ENCODE measurements around the gene SLC35F5. TPM values are rescaled to one million over a fixed set of nuclear protein-coding genes. Genes with fewer than 3 reads are reported as not detected.

Gene SLC35F5
- total RNA-seq, 1 donor from 2014 or later = 57.5 TPM

DNA sequence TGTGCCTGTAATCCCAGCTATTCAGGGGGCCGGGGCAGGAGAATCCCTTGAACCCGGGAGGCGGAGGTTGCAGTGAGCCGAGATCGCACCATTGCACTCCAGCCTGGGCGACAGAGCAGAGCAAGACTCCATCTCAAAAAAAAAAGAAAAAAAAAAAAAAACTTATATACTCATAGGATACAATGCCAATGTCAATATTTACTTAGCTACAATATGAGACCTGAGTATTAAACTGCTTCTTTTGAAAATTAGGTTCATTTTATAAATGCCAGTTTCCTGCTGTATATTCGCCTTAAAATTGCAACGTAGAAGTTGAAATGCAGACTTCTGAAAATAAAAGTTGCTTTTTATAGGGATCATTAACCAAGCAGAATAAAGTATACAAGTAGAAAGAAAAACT lies 2.3 kb downstream of the SLC35F5 start:
- no peaks in the 10 kb centered on the region for H3K27me3 Mint-ChIP-seq (ENCODE audit: low read depth)
- peaks cover 17% of the 10 kb centered on the region for H3K36me3 Mint-ChIP-seq
- H3K27ac Mint-ChIP-seq = no peak overlapping the region
- H3K4me3 Mint-ChIP-seq = no peak overlapping the region
- TF ChIP-seq, protein P1, sequence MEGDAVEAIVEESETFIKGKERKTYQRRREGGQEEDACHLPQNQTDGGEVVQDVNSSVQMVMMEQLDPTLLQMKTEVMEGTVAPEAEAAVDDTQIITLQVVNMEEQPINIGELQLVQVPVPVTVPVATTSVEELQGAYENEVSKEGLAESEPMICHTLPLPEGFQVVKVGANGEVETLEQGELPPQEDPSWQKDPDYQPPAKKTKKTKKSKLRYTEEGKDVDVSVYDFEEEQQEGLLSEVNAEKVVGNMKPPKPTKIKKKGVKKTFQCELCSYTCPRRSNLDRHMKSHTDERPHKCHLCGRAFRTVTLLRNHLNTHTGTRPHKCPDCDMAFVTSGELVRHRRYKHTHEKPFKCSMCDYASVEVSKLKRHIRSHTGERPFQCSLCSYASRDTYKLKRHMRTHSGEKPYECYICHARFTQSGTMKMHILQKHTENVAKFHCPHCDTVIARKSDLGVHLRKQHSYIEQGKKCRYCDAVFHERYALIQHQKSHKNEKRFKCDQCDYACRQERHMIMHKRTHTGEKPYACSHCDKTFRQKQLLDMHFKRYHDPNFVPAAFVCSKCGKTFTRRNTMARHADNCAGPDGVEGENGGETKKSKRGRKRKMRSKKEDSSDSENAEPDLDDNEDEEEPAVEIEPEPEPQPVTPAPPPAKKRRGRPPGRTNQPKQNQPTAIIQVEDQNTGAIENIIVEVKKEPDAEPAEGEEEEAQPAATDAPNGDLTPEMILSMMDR (IDR thresholded peaks at IDR 0.05; ENCODE audit: unreplicated experiment) = no peak
- DNase-seq (ENCODE audit: low spot score in 2 of 2, unreplicated experiment in 2 of 2) = no peak
- no peaks in the 10 kb centered on the region for H3K9me3 Mint-ChIP-seq
- peaks cover 21% of the 10 kb centered on the region for H3K4me1 Mint-ChIP-seq

DNA sequence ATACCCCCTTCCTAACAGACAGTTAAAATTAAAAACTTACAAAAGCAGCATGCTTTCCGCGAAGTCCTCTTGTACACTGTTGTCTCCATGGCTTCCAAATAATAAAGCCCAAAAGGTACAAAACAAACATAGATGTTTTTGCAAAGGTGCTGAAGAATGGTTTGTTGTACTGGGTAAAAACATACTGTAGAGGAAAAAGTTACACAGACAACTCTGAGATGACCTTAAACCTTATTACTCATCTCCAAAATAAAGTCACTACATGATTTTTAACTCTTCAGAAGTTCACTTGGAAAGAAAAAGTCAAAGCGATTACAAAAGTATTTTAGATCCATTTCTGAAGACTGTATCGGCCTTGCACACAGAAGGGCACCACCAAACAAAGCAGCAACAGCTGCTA lies 6.1 kb downstream of the SLC35F5 start:
- no peak overlapping the region for H3K4me3 Mint-ChIP-seq
- TF ChIP-seq, protein P1 (IDR thresholded peaks at IDR 0.05; ENCODE audit: unreplicated experiment) = no peak
- H3K27ac Mint-ChIP-seq = no peak overlapping the region
- H3K9me3 Mint-ChIP-seq = no peaks in the 10 kb centered on the region
- H3K4me1 Mint-ChIP-seq = peaks cover 11% of the 10 kb centered on the region
- H3K36me3 Mint-ChIP-seq = peaks cover 22% of the 10 kb centered on the region
- no peaks in the 10 kb centered on the region for H3K27me3 Mint-ChIP-seq (ENCODE audit: low read depth)
- DNase-seq (ENCODE audit: low spot score in 2 of 2, unreplicated experiment in 2 of 2) = no peak

GRCh38 chr2:113741091-113741490 lies 15.4 kb downstream of the SLC35F5 start:
- Mint-ChIP-seq H3K4me1 (no peaks in the 10 kb centered on the region), H3K27ac (no peak overlapping the region), H3K27me3 (ENCODE audit: low read depth) (no peaks in the 10 kb centered on the region), H3K9me3 (no peaks in the 10 kb centered on the region), H3K4me3 (no peak overlapping the region), H3K36me3 (peaks cover 35% of the 10 kb centered on the region)
- DNase-seq (ENCODE audit: low spot score in 2 of 2, unreplicated experiment in 2 of 2) = no peak
- TF ChIP-seq, protein P1 (IDR thresholded peaks at IDR 0.05; ENCODE audit: unreplicated experiment) = no peak

DNA sequence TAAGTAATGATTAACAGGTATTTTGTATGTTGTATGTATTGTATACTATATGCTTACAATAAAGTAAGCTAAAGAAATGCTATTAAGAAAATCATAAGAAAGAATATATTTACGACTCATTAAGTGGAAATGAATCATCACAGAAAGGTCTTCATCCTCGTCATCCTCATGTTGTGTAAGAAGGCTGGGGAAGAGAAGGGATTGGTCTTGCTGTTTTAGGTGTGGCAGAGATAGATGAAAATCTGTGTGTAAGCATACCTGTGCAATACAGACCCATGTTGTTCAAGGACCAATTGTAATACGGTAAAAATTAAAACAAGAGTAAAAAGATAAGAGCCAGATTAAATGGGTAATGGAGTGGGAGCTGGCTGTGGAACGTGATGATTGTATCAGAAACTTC lies 16.6 kb downstream of the SLC35F5 start:
- H3K4me3 Mint-ChIP-seq = no peak overlapping the region
- H3K36me3 Mint-ChIP-seq = peaks cover 38% of the 10 kb centered on the region
- H3K27me3 Mint-ChIP-seq (ENCODE audit: low read depth) = no peaks in the 10 kb centered on the region
- no peaks in the 10 kb centered on the region for H3K9me3 Mint-ChIP-seq
- TF ChIP-seq, protein P1 (IDR thresholded peaks at IDR 0.05; ENCODE audit: unreplicated experiment) = no peak
- H3K27ac Mint-ChIP-seq = no peak overlapping the region
- no peak for DNase-seq (ENCODE audit: low spot score in 2 of 2, unreplicated experiment in 2 of 2)
- no peaks in the 10 kb centered on the region for H3K4me1 Mint-ChIP-seq

- TF ChIP-seq, protein P1 (IDR thresholded peaks at IDR 0.05; ENCODE audit: unreplicated experiment) = no peak
- Mint-ChIP-seq H3K36me3 (peaks cover 27% of the 10 kb centered on the region), H3K4me1 (no peaks in the 10 kb centered on the region), H3K27ac (no peak overlapping the region), H3K27me3 (ENCODE audit: low read depth) (no peaks in the 10 kb centered on the region), H3K9me3 (peaks cover 4% of the 10 kb centered on the region), H3K4me3 (no peak overlapping the region)
- DNase-seq (ENCODE audit: low spot score in 2 of 2, unreplicated experiment in 2 of 2) = no peak
These were observed 22.3 kb downstream of the SLC35F5 start for GRCh38 chr2:113734185-113734584.

GRCh38 chr2:113724010-113724409 lies 32.4 kb downstream of the SLC35F5 start:
- TF ChIP-seq, protein P1 (IDR thresholded peaks at IDR 0.05; ENCODE audit: unreplicated experiment) = no peak
- Mint-ChIP-seq H3K27ac (no peak overlapping the region), H3K9me3 (no peaks in the 10 kb centered on the region), H3K4me1 (peaks cover 2% of the 10 kb centered on the region), H3K36me3 (peaks cover 26% of the 10 kb centered on the region), H3K27me3 (ENCODE audit: low read depth) (no peaks in the 10 kb centered on the region), H3K4me3 (no peak overlapping the region)
- DNase-seq (ENCODE audit: low spot score in 2 of 2, unreplicated experiment in 2 of 2) = no peak
